GM13976 (cell line): ENCODE results near the gene KRT81.
"Not testable (repeated sequence)": the region's sequence is repeated elsewhere in the genome, so short reads cannot be mapped to it uniquely, and the experiment has no call there.

Source experiments
- DNase-seq: peaks from one replicate; pipeline ENCODE4 v3.0.0; 2012; ENCODE audit warnings: low spot score
- CTCF ChIP-seq: IDR thresholded peaks from 2 replicates; pipeline ENCODE4 v1.5.1; 2012; ENCODE audit warnings: borderline replicate concordance, mild to moderate bottlenecking; ENCODE audit not compliant: insufficient read depth; ENCODE audit errors: extremely low read depth, missing control alignments, control extremely low read depth
- in situ Hi-C: fragments of 300-500 bp; cut with MboI; formaldehyde crosslinking; loops from one replicate; pipeline ENCODE4 v1.12.0; 2022; ENCODE audit warnings: low sequenced_read_pairs, mixed read lengths, inconsistent platforms; ENCODE audit not compliant: unreplicated experiment

KRT81 gene

GRCh38 chr12:52300796-52301691 lies 9.7 kb upstream of the KRT81 start:
- DNase-seq, result no peak
- no peak for TF ChIP-seq CTCF
- in situ Hi-C loops, result no loop called here

GRCh38 chr12:52298677-52299190 lies 7.4 kb upstream of the KRT81 start:
- no peak for TF ChIP-seq CTCF
- in situ Hi-C loops, result no loop called here
- DNase-seq, result no peak

GRCh38 chr12:52296572-52297215 lies 5.4 kb upstream of the KRT81 start:
- TF ChIP-seq CTCF, result no peak
- in situ Hi-C loops, result no loop called here
- DNase-seq, result no peak

GRCh38 chr12:52295663-52296062 lies 4.3 kb upstream of the KRT81 start:
- no peak for DNase-seq
- in situ Hi-C loops, result no loop called here

GRCh38 chr12:52294803-52295202 lies 3.5 kb upstream of the KRT81 start:
- no peak for TF ChIP-seq CTCF
- DNase-seq, result no peak
- in situ Hi-C loops, result no loop called here

More at GRCh38 chr12:52295663-52296062, 4.3 kb upstream of the KRT81 start:
- no peak for TF ChIP-seq CTCF

- DNase-seq, result no peak
- in situ Hi-C loops, result no loop called here
- TF ChIP-seq CTCF, result no peak
These were observed 2.6 kb upstream of the KRT81 start for GRCh38 chr12:52293926-52294325.

GRCh38 chr12:52290483-52291134 lies 725 bp downstream of the KRT81 start:
- DNase-seq, in situ Hi-C loops: not testable (repeated sequence)

- DNase-seq, in situ Hi-C loops: not testable (repeated sequence)
These were observed 3.2 kb downstream of the KRT81 start for GRCh38 chr12:52287816-52288805.
